Stimulated activated CD8-positive, alpha-beta memory T cell treated with anti-CD3 and anti-CD28 coated beads, Interleukin-2, amount 100 ng/mL, for 48 hours (primary cell): Measurements from ENCODE around the gene CRY2.
"Not testable (repeated sequence)": the region's sequence is repeated elsewhere in the genome, so short reads cannot be mapped to it uniquely, and the experiment has no call there.

Source experiments
- DNase-seq, 2 donors: peaks; one replicate each; pipeline ENCODE4 v3.0.0-alpha.2; 2020; ENCODE audit warnings: low read depth in 2 of 2

The CRY2 gene

GRCh38 chr11:45846974-45847910, at the start of gene CRY2:
CRY2 (plus strand) TSS chr11:45847475; CDS start chr11:45847491, 16 bp downstream.
- DNase-seq = peak; percentile 98 to 100

GRCh38 chr11:45798793-45799441, 48.4 kb upstream of the CRY2 start:
- no peak for DNase-seq

DNA sequence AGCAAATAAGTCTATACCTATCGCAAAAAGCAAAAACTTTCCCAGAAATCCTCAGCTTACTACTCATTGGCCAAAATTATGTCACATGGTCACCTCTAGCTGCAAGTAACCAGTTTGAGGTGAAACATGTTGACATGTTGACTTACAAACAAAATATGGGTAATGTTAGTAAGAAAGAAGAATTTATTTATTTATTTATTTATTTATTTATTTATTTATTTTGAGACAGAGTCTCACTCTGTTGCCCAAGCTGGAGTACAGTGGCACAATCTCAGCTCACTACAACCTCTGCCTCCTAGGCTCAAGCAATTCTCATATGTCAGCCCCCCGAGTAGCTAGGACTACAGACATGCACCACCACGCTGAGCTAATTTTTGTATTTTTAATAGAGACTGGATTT, 47.7 kb upstream of the CRY2 start:
- DNase-seq = no peak

DNA sequence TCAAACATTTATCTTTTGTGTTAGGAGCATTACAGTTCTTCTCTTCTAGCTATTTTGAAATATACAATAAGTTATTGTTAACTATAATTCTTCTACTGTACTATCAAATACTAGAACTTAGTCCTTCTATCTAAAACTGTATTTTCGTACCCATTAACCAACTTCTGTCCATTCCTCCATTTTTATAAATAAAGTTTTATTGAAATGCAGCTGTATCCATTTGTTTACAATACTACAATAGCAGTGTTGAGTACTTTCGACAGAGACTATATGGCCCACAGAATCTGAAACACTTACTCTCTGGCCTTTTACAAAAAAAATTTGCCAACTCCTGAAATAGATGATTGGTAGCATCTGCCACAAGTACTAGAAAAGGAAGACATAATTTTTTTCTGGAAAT, 47.0 kb upstream of the CRY2 start:
- no peak for DNase-seq

DNA sequence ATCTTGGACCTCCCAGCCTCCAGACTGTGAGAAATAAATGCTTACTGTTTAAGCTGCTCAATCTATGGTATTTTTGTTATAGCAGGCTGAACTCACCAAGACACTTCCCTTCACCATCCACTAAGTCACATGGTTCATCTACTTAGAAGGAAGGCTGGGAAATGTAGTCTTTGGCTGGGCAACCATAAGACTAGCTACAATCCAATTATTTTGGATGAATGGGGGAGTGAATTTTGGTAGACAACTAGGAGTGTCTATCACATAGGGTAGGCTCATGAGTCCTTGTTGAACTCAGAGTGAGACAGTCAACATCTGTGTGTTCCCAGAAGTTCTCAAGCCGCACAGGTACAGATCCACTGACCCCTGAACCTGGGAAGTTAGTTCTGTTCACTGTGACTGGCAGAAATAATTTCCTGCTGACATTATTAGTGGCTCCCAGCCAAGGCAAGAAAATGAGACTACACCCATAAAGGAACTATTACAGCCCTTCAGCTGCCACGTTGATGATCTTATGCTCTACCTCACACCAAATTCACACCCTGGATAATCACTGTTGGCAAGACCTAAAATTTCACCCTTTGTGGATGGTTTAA, 45.5 kb upstream of the CRY2 start:
- DNase-seq = no peak

DNA sequence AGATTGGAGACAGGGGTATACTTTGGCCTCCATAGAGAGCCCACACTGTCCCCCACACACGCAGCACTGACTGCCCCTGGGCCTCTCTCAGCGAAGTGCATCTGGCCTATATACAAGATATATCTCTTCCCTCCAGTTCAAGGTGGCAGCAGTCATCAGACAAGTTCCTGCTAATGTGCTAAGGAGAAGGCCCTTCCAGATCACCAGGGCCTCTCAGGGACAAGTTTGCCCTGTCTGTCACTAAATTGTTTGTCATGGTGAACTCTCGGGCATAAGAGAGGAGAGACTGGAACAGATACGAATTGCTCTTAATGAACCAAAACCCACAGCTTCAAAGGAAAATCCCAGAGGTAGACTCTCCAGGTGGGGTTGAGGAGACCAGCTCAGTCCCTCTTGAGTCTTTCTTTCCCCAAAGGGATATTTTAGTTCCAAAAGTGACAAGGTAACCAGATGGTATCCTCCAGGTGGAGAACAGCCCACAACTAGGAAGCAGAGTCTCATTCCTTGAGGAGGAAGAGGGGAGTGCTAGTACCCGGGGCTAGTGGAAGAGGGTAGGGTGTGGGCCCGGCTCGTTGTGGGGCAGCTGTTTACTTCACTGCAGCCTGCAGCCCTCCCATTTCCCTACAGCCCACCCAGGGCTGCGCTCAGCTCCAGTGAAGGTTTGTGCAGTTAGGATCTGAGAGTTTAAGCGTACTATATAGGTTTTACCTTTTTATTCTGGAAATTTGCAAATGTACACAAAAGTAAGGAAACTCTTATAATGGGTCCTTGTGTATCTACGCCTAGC, 44.6 kb upstream of the CRY2 start:
- no peak for DNase-seq

GRCh38 chr11:45803971-45804760, 43.1 kb upstream of the CRY2 start:
- peak; percentile 53 to 56 for DNase-seq

- DNase-seq = peak; percentile 95 to 97
Measured at GRCh38 chr11:45804761-45805304, 42.4 kb upstream of the CRY2 start, which contains the start of gene SLC35C1. SLC35C1 (plus strand) TSS chr11:45805149; CDS start chr11:45805802, 653 bp downstream.

DNA sequence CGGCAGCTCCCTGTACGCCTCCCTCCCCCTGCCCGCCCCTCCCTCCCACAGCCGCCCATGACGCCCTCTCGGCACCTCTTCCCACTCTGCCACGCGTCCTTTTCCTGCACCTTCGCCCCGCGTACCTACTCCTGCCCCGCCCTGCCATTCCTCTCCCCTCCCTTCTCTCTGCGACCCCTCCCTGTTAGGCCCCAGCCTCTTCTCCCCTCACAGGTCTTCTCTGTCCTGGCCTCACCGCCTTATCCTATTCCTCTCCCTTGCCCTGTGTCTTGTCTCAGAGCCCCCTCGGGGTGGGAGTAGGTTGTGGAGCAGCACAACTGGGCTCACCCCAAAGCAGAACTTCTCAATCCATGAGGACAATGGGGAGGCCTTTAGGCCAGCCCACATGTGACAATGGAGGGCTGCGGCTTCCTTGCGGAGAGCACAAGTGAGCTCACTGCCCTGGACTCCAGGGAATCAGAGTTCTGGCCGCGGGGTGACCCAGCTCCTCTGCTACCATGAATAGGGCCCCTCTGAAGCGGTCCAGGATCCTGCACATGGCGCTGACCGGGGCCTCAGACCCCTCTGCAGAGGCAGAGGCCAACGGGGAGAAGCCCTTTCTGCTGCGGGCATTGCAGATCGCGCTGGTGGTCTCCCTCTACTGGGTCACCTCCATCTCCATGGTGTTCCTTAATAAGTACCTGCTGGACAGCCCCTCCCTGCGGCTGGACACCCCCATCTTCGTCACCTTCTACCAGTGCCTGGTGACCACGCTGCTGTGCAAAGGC, 41.8 kb upstream of the CRY2 start:
- no peak for DNase-seq

- DNase-seq = no peak
Measured at GRCh38 chr11:45806072-45806933, 41.0 kb upstream of the CRY2 start.

DNA sequence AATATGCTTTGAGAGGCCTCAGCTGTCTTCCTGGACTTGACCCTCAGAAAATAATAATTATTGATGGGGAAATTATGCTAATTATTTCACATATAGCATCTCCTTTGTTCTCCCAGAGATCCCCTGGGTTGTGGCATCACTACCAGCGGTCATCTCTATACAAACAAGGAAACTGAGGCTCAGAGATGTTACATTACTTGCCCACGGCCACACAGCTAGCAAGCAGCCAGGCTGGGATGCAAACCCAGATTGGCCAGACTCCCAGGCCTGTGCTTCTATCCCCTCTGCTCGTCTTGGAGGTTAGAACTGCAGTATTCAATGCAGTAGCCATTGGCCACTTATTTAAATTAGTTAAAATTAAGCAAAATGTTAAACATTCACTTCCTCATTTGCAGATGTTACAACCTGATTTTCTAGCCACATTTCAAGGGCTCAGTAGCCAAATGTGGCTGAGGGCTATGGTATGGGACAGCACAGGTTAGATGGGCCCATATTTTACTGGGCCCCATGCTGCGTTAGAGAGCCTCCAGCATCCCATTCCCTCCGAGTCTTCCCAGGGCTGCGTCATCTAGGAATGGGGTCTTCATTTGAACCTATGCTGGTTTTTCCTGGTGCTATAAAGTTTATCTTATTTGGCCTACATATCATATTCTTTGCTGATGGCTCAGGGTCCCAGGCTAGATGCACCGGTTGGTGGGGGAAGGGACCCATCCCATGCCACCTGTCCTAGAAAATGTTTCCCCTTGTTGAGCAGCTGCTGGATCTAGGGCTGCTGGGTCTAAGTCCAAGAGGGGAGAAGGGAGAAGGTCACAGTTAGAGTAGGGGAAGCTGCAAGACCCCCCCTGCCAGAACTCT, 40.1 kb upstream of the CRY2 start:
- no peak for DNase-seq

- no peak for DNase-seq
Measured at GRCh38 chr11:45807792-45808238, 39.5 kb upstream of the CRY2 start.

GRCh38 chr11:45808427-45808826, 38.8 kb upstream of the CRY2 start:
- DNase-seq = not testable (repeated sequence)

- DNase-seq = no peak
Measured at GRCh38 chr11:45809456-45810395, 37.5 kb upstream of the CRY2 start.

DNA sequence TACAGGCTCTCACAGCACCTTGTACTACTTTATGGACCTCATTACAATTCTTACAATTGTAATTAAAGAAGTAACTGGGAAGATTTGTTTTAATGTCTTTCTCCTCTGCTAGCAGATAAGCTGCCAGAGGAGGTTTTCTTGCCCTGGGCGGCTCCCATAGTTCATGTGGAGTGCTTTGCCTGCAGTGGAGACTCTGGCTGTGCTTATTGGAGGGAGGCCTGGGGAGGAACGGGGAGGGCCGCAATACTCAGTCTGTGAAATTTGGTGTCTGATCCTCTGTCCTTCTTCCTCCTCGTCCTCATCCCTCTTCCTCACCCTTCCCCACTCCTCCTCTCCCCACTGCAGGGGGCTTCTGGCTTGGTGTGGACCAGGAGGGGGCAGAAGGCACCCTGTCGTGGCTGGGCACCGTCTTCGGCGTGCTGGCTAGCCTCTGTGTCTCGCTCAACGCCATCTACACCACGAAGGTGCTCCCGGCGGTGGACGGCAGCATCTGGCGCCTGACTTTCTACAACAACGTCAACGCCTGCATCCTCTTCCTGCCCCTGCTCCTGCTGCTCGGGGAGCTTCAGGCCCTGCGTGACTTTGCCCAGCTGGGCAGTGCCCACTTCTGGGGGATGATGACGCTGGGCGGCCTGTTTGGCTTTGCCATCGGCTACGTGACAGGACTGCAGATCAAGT, 36.7 kb upstream of the CRY2 start:
- no peak for DNase-seq

GRCh38 chr11:45811109-45811435, 36.2 kb upstream of the CRY2 start:
- DNase-seq = no peak
